ENCODE measurements around the gene UQCRH.
"Not testable (repeated sequence)": the region's sequence is repeated elsewhere in the genome, so short reads cannot be mapped to it uniquely, and the experiment has no call there.

Gene UQCRH

DNA sequence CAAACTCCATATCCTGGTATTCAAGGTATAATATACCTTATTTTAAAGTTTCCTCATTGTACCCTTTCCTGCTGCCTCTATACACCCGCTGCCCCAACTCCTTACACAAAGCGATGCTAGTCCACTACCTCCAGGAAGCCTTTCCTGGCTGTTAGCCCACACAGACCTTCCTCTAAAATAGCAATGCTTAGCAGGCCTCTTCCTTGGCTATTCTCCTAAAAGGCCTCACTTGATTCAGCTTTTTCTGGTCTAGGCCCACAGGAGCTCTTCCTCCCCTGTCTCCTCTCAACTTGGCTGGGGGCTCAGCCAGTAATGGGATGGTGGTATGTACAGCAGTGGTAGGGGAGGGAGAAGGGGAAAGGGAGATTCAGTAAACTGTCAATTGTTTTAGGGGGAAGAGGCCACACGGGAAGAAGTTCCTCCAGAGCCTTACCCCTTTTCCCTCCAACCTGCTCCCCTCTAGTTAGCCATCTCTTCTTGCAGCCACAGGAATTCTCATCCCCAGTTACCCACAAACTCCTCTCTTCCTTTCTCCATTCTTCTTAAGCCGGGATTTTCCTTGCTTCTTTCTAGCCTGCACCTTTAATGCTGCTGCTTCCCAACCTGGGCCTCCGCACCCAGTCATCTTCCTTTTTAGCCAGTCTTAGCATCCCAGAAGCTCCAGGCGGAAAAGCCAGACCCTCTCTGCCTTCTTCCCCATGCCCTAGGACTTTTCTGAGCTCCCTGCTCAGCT lies 2.7 kb upstream of the UQCRH start:
- DNase-seq, result no peak

DNA sequence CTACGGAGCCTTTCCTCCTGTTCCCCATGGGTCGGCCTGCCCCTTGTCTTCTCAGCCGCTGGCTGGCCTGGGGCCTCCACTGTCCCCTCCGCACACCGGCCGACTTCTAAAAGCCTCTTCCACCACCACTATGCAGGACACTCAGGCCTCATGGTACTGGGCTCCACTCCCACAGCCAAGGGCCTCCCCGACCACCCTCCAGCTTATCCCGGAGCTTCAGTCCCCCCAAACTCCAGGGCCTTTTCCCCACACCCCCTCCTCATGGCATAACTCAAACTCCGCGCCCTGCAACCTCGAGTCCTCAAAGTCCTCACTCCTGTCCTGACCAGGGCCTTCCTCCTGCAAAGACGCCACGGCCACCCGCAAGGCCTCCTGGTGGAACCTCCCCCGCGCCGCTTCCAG lies 2.1 kb upstream of the UQCRH start:
- no peak for DNase-seq

DNA sequence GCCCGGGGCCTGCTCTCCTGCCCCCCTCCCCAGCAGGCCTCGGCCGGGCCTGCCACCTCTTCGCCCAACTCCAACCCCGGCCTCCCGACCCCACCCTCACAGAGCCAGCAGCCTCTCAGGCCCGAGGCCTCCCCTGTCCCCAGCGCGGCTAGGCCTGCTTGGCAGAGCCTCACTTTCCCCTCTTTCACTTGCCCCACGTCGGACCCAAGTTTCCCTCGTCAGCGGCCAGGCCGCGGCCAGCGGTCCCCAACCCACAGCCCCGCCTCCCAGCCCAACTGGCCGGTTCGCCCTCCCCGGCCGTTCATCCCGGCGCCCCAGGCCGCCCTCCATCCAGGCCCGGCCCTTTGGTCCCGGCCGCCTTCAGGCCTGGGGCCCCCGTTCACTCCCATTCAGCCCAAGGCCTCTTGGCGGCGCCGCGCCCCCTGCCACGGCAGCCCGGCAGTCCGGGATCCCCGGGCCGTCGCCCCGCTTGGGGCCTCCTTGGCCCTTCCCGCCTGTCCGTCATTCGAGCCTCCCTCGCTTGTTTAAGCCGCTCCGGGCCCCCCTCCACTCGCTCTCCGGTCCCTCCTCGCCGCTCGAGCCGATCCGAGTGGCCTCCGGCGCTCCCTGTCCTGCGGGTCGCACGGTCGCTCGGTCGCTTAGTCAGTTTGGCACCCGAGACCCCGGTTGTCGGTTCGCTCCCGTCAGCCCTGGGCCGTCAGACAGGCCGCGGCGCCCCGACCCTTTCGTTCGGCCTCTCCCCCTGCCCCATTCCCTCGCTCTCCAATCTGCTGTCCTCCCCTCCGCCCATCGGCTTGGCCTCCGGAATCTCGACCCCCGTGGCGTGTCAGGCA lies 1.5 kb upstream of the UQCRH start:
- DNase-seq, result no peak

DNA sequence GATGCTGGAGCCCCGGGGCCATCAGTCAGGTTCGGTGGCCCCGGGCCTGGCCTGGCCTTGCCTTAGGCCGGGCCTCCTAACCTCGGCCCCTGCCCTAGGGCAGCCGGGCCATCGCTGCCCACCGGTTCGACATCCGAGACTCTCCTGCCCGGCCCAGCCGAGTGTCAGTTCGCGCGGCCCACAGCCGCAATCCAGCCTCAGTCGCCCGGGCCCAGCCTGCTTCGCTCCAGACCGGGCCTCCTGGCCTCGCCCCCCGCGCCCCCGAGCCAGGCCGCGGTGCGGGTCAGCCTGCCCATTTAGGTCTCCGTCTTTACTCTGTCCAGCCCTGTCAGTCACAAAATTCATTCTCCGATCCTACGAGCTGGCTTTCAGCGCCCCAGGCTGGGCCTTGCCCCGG lies 859 bp upstream of the UQCRH start:
- no peak for DNase-seq

DNA sequence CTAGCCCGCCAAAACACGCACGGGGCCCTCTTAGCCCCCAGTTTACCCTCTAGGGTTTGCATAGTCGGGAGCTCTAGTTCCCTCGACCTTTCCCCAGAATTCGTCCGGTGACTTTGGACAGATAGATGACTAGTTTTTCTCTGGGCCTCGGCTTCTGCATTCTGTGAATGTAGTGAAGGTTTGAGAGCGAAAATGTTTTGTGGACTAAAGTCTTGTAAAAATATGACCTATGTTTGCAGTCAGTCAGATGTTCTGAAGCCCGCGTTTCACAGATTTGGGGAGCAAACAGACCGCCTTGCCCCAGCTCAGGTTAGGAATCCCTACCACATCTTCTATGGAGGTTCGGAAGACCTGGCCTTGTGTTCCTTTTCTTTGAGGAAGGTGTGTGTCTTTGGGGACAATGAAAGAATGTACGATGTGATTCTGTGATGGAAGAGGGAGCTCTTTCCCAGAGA lies 401 bp downstream of the UQCRH start:
- no peak for DNase-seq

DNA sequence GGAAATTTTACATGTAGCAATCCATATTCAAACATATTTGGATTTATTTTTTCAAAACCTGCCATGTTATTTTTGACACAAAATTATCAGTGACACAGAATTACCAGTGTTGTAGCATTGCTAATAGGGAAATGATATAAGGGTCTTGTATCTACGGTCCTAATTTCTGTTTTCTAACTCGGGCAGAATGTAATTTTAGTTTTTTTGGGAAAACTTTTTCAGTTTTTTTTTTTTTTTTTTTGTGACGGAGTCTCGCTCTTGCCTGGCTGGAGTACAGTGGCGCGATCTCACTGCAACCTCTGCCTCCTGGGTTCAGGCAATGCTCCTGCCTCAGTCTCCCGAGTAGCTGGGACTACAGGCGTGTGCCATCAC lies 2.6 kb downstream of the UQCRH start:
- no peak for DNase-seq

DNA sequence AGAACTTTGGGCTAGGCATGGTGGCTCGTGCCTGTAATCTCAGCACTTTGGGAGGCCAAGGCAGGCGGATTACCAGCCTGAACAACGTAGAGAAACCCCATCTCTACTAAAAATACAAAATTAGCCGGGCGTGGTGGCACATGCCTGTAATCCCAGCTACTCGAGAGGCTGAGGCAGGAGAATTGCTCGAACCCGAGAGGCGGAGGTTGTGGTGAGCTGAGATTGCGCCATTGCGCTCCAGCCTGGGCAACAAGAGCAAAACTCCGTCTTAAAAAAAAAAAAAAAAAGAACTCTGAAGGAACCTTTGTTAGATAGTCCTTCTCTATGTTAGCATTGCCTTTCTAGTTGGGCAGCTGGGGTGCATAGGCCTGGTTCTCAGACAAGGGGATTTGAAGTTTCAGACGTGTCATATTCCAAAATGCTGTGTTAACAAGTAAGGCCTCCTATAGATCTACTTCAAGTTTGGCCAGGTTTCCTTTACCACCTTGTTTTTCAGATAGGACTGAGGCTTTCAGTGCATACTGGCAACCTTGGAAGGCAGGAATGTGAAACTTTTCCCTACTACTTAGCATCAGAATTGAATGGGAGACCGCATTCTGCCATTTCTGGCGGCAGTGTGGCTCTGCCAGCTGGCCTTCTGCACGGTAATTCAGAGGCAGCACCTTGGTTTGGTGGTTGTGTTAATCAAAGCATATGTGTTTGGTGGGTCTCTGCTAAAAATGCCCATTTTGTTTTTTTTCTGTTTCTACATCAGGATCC lies 6.1 kb downstream of the UQCRH start:
- DNase-seq, result no peak

DNA sequence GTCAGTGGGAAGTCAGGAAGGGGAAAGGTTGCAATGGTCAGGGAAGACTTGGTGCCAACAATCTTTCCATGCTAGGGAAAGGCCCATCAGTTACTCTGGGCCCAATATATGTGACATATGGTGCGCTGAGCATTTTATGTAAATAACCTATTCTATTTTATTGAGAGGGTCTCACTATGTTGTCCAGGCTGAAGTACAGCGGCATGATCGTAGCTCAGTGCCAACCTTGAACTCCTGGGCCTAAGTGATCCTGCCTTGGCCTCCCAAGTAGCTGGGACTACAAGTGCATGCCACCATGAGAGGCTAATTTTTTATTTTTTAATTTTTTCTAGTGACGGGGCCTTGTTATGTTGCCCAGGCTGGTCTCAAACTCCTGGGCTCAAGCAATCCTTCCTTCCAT lies 6.8 kb downstream of the UQCRH start:
- DNase-seq, result no peak

DNA sequence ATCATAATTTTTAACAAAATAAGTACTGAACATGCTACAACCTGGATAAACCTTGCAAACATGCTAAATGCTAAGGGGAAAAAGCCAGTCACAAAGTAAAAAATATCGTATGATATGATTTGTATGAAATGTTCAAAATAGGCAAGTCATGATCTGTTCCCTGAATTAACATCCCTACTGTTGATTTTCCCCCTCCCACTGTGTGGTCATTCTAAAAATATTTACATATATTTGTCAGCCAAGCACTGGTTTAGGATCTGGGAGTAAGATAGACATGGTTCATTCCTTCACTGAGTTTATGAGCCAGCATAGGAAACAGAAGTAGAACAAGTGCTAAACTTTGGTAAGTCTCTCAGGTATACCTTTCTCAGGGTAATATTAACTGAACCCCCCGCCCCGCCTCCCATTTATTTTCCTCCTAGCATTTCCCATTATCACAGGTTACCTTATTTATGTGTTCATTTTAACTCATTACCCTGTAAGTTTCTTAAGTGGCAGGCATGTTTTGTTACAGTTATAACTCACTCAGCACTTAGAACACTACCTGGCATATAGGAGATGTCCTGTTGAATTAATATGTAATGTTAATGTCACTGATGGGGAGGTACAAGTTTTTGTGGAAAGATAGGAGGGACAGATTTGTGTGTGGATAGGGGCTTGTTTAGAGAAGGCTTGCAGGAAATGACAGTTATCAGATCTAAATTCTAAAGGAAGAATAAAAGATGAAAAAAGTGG lies 12.3 kb downstream of the UQCRH start:
- DNase-seq, result no peak

DNA sequence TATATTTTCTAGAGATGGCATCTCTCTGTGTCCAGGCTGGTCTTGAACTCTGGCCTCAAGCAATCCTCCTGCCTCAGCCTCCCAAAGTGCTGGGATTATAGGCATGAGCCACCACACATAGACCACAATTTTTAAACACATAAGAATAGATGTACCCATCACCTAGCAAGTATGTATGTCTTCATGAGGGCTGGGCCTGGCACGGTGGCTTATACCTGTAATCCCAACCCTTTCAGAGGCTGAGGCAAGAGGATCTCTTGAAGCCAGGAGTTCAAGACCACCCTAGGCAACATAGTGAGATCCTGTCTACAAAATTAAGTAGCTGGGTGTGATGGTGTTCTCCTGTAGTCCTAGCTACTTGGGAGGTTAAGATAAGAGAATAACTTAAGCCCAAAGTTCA lies 13.8 kb downstream of the UQCRH start:
- DNase-seq, result no peak

DNA sequence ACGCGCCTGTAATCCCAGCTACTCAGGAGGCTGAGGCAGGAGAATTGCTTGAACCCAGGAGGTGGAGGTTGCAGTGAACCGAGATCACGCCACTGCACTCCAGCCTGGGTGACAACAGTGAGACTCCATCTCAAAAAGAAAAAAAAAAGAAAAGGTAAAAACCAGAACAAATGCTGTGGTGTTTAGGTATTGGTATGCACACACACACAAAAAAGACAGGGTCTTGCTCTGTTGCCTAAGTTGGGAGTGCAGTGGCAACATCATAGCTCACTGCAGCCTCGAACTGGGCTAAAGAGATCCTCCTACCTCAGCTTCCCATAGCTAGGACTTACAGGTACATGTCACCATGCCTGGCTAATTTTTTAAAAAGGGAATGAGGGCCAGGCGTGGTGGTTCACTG lies 15.8 kb downstream of the UQCRH start:
- DNase-seq, result not testable (repeated sequence)

DNA sequence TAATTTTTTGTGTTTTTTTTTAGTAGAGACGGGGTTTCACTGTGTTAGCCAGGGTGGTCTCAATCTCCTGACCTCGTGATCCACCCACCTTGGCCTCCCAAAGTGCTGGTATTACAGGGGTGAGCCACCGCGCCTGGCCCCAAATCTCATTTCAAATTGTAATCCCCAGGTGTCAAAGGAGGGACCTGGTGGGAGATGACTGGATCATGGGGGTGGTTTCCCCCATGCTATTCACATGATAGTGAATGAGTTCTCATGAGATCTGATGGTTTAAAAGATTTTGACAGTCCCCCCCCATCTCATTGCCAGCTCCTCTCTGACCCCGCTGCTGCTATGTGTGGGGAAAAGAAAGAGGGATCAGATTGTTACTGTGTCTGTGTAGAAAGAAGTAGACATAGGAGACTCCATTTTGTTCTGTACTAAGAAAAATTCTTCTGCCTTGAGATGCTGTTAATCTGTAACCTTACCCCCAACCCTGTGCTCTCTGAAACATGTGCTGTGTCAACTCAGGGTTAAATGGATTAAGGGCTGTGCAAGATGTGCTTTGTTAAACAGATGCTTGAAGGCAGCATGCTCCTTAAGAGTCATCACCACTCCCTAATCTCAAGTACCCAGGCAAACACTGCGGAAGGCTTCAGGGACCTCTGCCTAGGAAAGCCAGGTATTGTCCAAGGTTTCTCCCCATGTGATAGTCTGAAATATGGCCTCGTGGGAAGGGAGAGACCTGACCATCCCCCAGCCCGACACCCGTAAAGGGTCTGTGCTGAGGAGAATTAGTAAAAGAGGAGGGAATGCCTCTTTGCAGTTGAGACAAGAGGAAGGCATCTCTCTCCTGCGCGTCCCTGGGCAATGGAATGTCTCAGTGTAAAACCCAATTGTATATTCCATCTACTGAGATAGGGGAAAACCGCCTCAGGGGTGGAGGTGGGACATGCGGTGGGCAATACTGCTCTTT lies 16.7 kb downstream of the UQCRH start:
- DNase-seq, result not testable (repeated sequence)

DNA sequence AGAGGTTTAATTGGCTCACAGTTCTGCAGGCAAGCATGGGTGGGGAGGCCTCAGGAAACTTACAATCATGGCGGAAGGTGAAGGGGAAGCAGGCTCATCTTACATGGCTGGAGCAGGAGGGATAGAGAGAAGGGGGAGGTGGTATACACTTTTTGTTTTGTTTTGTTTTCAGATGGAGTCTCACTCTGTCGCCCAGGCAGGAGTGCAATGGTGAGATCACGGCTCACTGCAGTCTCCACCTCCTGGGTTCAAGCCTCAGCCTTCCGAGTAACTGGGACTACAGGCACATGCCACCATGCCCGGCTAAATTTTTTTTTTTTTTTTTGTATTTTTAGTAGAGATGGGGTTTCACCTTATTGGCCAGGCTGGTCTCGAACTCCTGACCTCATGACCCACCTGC lies 18.7 kb downstream of the UQCRH start:
- not testable (repeated sequence) for DNase-seq

DNA sequence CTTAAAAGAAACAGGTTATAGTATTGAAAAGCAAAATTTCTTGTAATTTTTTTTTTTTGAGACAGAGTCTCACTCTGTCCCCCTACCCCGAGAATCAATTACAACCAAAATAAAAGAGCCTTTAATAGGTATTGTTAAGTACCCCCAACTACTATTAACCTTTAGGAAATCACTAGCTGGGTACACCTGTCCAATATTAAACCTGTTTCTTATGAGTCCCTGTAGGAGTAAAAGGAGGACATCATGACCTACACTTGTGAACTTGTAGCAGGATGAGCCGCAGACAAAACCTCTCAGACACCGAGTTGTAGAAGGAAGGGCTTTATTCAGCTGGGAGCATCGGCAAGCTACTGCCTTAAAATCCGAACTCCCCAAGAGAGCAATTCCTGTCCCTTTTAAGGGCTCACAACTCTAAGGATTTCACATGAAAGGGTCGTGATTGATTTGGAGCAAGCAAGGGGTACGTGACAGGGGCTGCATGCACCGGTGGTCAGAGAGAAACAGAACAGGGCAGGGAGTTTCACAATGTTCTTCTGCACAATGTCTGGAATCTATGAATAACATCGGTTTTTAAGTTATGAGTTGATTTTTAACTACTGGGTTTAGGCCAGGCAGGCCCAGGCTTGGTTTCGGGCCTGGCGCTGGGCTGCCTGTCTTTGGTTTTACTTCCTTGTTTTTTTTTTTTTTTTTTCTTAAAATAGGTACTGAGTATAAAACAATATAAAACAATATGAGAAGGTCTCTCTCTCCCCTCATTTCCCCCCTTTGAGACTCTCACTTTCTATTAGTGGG lies 22.0 kb downstream of the UQCRH start:
- DNase-seq, result not testable (repeated sequence)

DNA sequence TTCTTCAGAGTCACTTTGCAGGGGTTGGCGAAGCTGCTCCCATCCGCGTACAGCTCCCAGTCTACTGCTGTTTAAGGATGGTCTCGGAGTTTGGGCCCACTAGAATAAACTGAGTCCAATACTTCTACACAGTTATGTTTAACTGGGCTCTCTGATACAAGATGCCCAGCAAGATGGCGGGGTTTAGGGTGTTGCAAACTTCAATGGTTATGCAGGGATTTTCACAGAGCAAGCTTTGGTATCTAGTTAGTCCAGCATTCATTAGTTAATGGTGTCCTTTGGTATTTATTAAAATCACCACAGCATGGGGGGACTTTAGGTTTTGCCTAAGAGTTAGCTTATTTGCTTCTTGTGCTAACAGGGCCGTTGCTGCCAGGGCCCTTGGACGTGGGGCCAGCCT lies 24.7 kb downstream of the UQCRH start:
- DNase-seq, result not testable (repeated sequence)

DNA sequence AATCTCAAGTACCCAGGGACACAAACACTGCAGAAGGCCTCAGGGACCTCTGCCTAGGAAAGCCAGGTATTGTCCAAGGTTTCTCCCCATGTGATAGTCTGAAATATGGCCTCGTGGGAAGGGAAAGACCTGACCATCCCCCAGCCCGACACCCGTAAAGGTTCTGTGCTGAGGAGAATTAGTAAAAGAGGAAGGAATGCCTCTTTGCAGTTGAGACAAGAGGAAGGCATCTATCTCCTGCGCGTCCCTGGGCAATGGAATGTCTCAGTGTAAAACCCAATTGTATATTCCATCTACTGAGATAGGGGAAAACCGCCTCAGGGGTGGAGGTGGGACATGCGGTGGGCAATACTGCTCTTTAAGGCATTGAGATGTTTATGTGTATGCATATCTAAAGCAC lies 26.3 kb downstream of the UQCRH start:
- not testable (repeated sequence) for DNase-seq

DNA sequence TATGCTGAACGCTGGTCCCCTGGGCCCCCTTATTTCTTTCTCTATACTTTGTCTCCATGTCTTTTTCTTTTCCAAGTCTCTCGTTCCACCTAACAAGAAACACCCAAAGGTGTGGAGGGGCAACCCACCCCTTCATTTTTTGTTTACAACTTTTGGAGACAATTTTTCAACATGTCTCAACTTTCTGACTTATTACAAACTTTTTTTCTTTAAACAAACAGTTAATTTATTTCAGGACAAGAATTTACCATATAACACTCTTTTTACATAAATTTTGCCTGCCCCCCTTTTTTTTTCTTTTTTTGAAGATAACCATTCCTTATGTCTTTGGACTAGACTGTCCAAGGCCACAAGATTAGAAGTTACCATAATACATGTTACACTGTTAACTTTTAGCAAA lies 26.9 kb downstream of the UQCRH start:
- not testable (repeated sequence) for DNase-seq

DNA sequence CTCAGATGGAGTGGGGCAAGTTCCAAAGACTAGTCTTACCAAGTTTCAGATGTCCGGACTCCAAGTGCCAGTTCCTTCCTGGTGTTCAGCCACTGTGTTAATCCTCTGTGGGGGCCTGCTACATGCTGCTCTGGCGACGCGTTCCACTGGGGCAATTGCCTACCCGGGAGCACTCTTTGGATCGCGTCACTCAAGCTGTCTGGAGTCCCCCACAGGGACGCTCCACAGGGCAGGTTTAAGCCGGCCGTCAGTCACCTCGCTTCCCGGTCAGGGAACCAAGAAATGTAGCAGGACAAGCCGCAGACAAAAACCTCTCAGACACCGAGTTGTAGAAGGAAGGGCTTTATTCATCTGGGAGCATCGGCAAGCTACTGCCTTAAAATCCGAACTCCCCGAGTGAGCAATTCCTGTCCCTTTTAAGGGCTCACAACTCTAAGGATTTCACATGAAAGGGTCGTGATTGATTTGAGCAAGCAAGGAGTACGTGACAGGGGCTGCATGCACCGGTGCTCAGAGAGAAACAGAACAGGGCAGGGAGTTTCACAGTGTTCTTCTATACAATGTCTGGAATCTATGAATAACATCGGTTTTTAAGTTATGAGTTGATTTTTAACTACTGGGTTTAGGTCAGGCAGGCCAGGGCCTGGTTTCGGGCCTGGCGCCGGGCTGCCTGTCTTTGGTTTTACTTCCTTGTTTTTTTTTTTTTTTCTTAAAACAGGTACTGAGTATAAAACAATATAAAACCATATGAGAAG lies 28.5 kb downstream of the UQCRH start:
- not testable (repeated sequence) for DNase-seq

DNA sequence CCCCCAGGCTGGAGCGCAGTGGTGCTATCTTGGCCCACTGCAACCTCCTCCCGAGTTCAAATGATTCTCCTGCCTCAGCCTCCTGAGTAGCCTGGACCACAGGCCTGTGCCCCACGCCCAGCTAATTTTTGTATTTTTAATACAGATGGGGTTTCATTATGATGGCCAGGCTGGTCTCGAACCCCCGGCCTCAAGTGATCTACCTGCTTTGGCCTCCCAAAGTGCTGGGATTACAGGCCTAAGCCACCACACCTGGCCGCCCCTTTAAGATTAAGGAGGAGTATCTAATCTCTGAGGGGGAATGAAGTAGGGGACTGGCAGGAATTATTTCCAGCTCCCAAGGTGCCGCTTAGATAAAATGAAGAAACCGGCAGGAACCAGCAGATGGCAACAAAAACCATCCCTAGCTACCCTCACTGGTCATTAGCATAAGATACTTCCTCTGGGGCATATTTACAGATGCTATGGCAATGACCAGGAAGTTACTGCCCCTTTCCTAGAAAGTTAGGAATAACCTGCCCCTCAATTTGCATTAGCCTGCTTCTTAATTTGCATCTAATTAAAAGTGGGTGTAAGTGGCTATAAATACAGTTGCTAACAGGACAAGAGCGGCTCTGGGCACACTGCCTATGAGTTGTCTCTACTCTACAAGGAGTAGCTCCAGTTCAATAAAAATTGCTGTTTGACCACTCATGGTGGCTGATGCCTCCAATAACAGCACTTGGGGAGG lies 30.0 kb downstream of the UQCRH start:
- no peak for DNase-seq
